Gastroesophageal sphincter (tissue), 3 donors: ENCODE results near the gene RAD51B.
A peak's percentile ranks its signal among the peaks of the same experiment; 100 is the strongest.

Experiments used
- POLR2A ChIP-seq, 2 donors: fragments of 450-650 bp; IDR thresholded peaks; one replicate each; pipeline ENCODE4 v1.6.1; 2017; ENCODE audit warnings: antibody characterized with exemption in 2 of 2, mild to moderate bottlenecking in 2 of 2, moderate library complexity in 1 of 2
- POLR2AphosphoS5 ChIP-seq: sonication (generic); formaldehyde crosslinking; IDR thresholded peaks from one replicate; pipeline ENCODE4 v1.6.1; 2017; ENCODE audit warnings: antibody characterized with exemption
- TF ChIP-seq, protein P1 (sequence below), 4 experiments: fragments of 200-600 bp in 2 of 4; fragments of 450-650 bp in 2 of 4; sonication (generic) in 1 of 4; IDR thresholded peaks; one replicate each; pipeline ENCODE4 v1.5.1; 2017 to 2019; ENCODE audit warnings: antibody characterized with exemption in 4 of 4, mild to moderate bottlenecking in 2 of 4, moderate library complexity in 2 of 4

DNA sequence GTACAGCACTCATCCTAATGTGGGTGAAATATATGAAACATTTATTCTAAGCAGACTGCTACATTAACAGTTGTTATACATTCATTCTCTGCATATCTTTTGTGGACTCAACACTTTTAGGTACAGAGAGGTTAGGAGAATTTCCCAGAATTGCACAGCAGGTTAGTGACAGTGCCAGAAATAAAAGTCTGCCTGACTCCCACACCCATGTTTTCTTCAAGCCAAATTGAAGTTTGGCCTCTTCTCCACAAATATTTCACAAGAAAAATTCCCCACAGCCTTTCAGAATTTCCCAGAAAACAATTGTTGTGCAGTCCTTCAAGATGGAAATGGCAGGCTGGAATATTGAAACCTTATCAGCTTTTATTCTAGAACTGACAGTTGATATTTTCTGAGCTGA lies 464.8 kb downstream of the RAD51B start:
- TF ChIP-seq, protein P1, sequence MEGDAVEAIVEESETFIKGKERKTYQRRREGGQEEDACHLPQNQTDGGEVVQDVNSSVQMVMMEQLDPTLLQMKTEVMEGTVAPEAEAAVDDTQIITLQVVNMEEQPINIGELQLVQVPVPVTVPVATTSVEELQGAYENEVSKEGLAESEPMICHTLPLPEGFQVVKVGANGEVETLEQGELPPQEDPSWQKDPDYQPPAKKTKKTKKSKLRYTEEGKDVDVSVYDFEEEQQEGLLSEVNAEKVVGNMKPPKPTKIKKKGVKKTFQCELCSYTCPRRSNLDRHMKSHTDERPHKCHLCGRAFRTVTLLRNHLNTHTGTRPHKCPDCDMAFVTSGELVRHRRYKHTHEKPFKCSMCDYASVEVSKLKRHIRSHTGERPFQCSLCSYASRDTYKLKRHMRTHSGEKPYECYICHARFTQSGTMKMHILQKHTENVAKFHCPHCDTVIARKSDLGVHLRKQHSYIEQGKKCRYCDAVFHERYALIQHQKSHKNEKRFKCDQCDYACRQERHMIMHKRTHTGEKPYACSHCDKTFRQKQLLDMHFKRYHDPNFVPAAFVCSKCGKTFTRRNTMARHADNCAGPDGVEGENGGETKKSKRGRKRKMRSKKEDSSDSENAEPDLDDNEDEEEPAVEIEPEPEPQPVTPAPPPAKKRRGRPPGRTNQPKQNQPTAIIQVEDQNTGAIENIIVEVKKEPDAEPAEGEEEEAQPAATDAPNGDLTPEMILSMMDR (IDR thresholded peaks at IDR 0.05): no peak
- TF ChIP-seq POLR2A (IDR thresholded peaks at IDR 0.05) (no peak), POLR2AphosphoS5 (peak; percentile 26)
